HL-60 (cell line): ENCODE data around the gene GRID2.

Source experiments
- DNase-seq, 2 experiments: peaks; one replicate each; pipeline ENCODE4 v3.0.0-alpha.2; 2010 to 2020; ENCODE audit warnings: low read depth in 1 of 2, low spot score in 1 of 2
- H3K27ac ChIP-seq: fragments of 250-450 bp; sonication (Bioruptor Pico); replicated peaks from 2 replicates; pipeline ENCODE4 v1.5.1; 2020; ENCODE audit warnings: mild to moderate bottlenecking, moderate library complexity
- H3K27me3 ChIP-seq: fragments of 250-450 bp; sonication (Bioruptor Pico); 2 replicates; pipeline ENCODE4 v1.5.1; 2021; ENCODE audit warnings: mild to moderate bottlenecking, moderate library complexity; ENCODE audit not compliant: insufficient read depth, poor library complexity, severe bottlenecking
- H3K4me3 ChIP-seq: replicated peaks from 2 replicates; pipeline ENCODE4 v1.5.1; 2011; ENCODE audit warnings: mild to moderate bottlenecking, control low read depth, low read length; ENCODE audit not compliant: insufficient read depth
- GABPA ChIP-seq: IDR thresholded peaks from 2 replicates; pipeline ENCODE4 v1.6.1; 2012; ENCODE audit warnings: low read depth
- POLR2AphosphoS5 ChIP-seq: IDR thresholded peaks from 2 replicates; pipeline ENCODE4 v1.6.1; 2012; ENCODE audit warnings: low read depth
- SPI1 ChIP-seq: IDR thresholded peaks from 2 replicates; pipeline ENCODE4 v1.6.1; 2012; ENCODE audit warnings: low read depth, mild to moderate bottlenecking, borderline replicate concordance
- TF ChIP-seq, protein P1 (sequence below): IDR thresholded peaks from one replicate; pipeline ENCODE4 v1.5.1; 2011; ENCODE audit warnings: low read length, control low read depth, inconsistent platforms; ENCODE audit not compliant: insufficient read depth
- TF ChIP-seq, protein P2 (sequence below): IDR thresholded peaks from 2 replicates; pipeline ENCODE4 v1.6.1; 2012; ENCODE audit warnings: low read depth; ENCODE audit not compliant: insufficient replicate concordance

The GRID2 gene

DNA sequence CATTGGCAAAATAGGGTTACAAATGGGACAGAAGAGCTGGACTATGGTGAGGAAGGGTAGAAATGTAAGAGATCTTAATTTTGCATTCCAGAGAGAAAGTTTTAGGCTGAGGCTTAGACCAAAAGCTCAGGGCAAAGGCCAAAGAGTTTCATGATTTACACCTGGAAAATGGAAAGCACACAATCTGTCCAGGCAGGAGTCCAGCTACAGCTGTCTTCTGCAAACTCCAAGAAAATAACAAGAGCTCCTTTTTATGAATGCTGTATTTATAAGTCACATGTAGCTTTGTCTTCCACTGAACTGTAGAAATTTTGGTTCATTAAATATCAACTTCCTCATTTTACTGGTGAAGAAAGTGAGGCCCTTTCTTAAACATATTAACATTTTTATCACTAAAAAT lies 1236.8 kb downstream of the GRID2 start:
- H3K4me3 ChIP-seq = no peak overlapping the region

DNA sequence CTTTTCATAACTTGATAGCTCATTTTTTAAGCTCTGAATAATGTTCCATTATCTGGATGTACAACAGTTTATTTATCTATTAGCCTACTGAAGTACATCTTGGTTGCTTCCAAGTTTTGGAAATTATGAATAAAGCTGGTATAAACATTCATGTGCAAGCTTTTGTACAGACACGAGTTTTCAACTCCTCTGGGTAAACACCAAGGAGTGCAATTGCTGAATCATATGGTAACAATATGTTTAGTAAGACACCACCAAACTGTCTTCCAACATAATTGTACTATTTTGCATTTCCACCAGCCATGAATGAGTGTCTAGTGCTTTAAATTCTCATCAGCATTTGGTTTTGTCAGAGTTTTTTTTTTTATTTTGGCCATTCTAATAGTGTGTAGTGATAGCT lies 1258.1 kb downstream of the GRID2 start:
- TF ChIP-seq, protein P1, sequence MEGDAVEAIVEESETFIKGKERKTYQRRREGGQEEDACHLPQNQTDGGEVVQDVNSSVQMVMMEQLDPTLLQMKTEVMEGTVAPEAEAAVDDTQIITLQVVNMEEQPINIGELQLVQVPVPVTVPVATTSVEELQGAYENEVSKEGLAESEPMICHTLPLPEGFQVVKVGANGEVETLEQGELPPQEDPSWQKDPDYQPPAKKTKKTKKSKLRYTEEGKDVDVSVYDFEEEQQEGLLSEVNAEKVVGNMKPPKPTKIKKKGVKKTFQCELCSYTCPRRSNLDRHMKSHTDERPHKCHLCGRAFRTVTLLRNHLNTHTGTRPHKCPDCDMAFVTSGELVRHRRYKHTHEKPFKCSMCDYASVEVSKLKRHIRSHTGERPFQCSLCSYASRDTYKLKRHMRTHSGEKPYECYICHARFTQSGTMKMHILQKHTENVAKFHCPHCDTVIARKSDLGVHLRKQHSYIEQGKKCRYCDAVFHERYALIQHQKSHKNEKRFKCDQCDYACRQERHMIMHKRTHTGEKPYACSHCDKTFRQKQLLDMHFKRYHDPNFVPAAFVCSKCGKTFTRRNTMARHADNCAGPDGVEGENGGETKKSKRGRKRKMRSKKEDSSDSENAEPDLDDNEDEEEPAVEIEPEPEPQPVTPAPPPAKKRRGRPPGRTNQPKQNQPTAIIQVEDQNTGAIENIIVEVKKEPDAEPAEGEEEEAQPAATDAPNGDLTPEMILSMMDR = no peak
- no peaks in the 10 kb centered on the region for H3K27me3 ChIP-seq
- H3K27ac ChIP-seq = no peak overlapping the region
- DNase-seq = no peak
- H3K4me3 ChIP-seq = no peak overlapping the region

More for the DNA sequence above, 1236.8 kb downstream of the GRID2 start:
- Histone ChIP-seq H3K27ac (no peak overlapping the region), H3K27me3 (no peaks in the 10 kb centered on the region)
- TF ChIP-seq SPI1 (no peak), GABPA (no peak), POLR2AphosphoS5 (no peak)
- TF ChIP-seq, protein P2, sequence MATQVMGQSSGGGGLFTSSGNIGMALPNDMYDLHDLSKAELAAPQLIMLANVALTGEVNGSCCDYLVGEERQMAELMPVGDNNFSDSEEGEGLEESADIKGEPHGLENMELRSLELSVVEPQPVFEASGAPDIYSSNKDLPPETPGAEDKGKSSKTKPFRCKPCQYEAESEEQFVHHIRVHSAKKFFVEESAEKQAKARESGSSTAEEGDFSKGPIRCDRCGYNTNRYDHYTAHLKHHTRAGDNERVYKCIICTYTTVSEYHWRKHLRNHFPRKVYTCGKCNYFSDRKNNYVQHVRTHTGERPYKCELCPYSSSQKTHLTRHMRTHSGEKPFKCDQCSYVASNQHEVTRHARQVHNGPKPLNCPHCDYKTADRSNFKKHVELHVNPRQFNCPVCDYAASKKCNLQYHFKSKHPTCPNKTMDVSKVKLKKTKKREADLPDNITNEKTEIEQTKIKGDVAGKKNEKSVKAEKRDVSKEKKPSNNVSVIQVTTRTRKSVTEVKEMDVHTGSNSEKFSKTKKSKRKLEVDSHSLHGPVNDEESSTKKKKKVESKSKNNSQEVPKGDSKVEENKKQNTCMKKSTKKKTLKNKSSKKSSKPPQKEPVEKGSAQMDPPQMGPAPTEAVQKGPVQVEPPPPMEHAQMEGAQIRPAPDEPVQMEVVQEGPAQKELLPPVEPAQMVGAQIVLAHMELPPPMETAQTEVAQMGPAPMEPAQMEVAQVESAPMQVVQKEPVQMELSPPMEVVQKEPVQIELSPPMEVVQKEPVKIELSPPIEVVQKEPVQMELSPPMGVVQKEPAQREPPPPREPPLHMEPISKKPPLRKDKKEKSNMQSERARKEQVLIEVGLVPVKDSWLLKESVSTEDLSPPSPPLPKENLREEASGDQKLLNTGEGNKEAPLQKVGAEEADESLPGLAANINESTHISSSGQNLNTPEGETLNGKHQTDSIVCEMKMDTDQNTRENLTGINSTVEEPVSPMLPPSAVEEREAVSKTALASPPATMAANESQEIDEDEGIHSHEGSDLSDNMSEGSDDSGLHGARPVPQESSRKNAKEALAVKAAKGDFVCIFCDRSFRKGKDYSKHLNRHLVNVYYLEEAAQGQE = no peak
- TF ChIP-seq, protein P1 = no peak
- no peak for DNase-seq

DNA sequence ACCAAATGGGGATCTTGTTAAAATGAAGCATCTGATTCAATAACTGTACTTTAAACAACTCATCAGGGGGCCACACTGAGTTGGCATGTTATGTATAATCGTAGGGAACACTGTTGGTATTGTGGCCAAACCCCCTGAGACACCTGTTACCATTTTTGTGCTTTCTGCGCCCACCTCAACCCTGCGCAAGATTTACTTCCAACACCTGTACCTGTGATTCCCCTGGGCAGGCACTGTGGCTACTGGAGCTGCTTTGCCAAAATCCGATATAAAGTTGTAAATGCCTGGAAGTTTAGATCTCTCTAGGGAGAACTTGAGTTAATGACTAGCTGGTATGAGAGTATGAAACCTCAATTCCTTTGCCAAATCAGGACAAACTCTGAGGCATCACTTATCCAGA lies 1265.0 kb downstream of the GRID2 start:
- TF ChIP-seq POLR2AphosphoS5 = no peak
- TF ChIP-seq GABPA = no peak
- TF ChIP-seq SPI1 = no peak
- TF ChIP-seq, protein P1 = no peak
- TF ChIP-seq, protein P2 = no peak

DNA sequence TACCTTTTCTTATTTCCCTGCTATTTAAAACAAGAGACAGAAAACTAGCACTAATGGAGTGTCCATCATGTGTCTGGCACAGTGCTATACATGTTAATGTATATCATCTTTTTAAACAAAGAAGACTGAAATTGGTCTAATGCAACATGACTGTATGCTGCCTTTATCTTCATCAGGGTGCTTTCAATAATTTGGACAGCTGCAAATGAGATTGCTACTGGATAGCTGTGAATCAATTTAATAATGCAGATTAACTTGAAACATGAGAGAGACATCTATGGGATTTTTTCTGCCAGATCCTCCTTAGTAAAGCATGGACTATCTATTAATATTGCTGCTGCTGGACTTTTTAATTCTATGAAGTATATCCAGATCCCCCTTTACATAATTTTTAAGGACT lies 1269.5 kb downstream of the GRID2 start:
- no peak for DNase-seq
- H3K27ac ChIP-seq = no peak overlapping the region
- H3K27me3 ChIP-seq = no peaks in the 10 kb centered on the region
- TF ChIP-seq POLR2AphosphoS5 (no peak), SPI1 (no peak), GABPA (no peak)
- TF ChIP-seq, protein P1 = no peak
- TF ChIP-seq, protein P2 = no peak
- H3K4me3 ChIP-seq = no peak overlapping the region

More for the DNA sequence above, 1265.0 kb downstream of the GRID2 start:
- Histone ChIP-seq H3K4me3 (no peak overlapping the region), H3K27me3 (no peaks in the 10 kb centered on the region), H3K27ac (no peak overlapping the region)
- DNase-seq = no peak
